CD4-positive, alpha-beta T cell treated with Interferon alpha-2 for 1 hour (primary cell): ENCODE data around the gene ZNF326.
"Not testable (repeated sequence)": the region's sequence is repeated elsewhere in the genome, so short reads cannot be mapped to it uniquely, and the experiment has no call there.

Experiments used
- DNase-seq, 2 donors: peaks; one replicate each; pipeline ENCODE4 v3.0.0-alpha.2; 2020 to 2022

Gene ZNF326

GRCh38 chr1:89998306-89998705 lies 3.4 kb downstream of the ZNF326 start:
- no peak for DNase-seq

DNA sequence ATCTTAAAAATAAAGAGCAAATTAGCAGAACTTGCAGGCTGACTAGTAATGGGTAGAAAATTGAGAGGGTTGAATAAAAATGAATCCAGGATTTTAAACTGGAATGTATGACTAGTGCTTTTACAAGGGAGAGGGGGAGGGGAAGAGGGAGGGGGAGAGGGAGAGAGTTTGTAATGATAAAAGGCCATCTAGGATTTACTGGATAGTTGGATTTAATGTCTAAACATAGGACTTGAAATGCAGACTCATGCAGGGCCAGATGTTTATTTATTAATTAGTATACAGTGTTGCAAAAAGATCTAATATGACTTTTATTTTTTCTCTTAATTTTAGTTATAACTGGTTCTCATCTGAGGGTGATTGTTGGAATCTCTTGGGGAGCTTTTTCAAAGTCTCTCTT lies 4.3 kb downstream of the ZNF326 start:
- no peak for DNase-seq

GRCh38 chr1:89999628-90000027 lies 4.7 kb downstream of the ZNF326 start:
- DNase-seq, result no peak

GRCh38 chr1:90000934-90001676 lies 6.2 kb downstream of the ZNF326 start:
- DNase-seq, result peak in 1 of 2 donors; percentile 16

- DNase-seq, result no peak
Measured at GRCh38 chr1:90007979-90008404, 13.1 kb downstream of the ZNF326 start.

DNA sequence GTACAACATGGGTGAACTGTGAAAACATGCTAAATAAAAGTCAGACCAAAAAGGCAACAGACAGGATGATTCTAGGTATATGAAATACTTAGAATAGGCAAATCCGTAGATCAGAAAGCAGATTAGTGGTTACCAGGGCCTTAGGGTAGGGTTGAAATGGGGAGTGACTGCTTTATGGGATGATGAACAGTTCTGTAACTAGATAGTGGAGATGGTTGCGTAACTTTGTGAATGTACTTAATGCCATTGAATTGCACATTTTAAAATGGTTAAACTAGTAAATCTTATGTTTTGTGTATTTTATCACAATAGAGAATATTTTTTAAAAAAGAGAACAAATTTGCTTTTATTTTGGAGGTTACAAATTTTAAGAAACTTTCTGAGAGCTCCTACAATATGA lies 17.4 kb downstream of the ZNF326 start:
- DNase-seq, result no peak

DNA sequence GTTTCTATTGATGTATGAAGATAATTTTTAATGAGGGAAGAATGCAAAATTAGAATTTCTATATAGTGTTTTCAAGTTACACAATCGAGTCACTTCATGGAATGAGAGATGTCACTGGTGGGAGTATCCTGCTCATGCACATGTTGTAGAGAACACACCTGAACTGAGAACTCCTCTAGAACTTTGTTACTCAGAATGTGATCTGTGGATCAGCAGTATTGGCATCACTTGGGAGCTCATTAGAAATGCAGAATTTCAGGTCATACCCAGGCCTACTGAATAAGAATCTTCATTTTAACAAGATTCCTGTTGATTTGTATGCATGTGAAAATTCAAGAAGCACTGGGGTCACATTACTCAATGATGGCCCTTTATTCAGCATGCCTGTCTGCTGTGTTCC lies 28.8 kb downstream of the ZNF326 start:
- no peak for DNase-seq

- no peak for DNase-seq
Measured at GRCh38 chr1:90027281-90027680, 32.4 kb downstream of the ZNF326 start.

GRCh38 chr1:90039652-90040051 lies 44.7 kb downstream of the ZNF326 start:
- no peak for DNase-seq

GRCh38 chr1:90043586-90043985 lies 48.7 kb downstream of the ZNF326 start:
- DNase-seq, result no peak

- DNase-seq, result no peak
Measured at GRCh38 chr1:90044346-90044745, 49.4 kb downstream of the ZNF326 start.

- DNase-seq, result peak in 1 of 2 donors; percentile 22
Measured at GRCh38 chr1:90045853-90046563, 51.1 kb downstream of the ZNF326 start.

- no peak for DNase-seq
Measured at GRCh38 chr1:90046635-90047034, 51.7 kb downstream of the ZNF326 start.

- DNase-seq, result no peak
Measured at GRCh38 chr1:90048043-90048442, 53.1 kb downstream of the ZNF326 start.

GRCh38 chr1:90062700-90063643 lies 68.1 kb downstream of the ZNF326 start:
- not testable (repeated sequence) for DNase-seq

- not testable (repeated sequence) for DNase-seq
Measured at GRCh38 chr1:90064109-90064508, 69.2 kb downstream of the ZNF326 start.

DNA sequence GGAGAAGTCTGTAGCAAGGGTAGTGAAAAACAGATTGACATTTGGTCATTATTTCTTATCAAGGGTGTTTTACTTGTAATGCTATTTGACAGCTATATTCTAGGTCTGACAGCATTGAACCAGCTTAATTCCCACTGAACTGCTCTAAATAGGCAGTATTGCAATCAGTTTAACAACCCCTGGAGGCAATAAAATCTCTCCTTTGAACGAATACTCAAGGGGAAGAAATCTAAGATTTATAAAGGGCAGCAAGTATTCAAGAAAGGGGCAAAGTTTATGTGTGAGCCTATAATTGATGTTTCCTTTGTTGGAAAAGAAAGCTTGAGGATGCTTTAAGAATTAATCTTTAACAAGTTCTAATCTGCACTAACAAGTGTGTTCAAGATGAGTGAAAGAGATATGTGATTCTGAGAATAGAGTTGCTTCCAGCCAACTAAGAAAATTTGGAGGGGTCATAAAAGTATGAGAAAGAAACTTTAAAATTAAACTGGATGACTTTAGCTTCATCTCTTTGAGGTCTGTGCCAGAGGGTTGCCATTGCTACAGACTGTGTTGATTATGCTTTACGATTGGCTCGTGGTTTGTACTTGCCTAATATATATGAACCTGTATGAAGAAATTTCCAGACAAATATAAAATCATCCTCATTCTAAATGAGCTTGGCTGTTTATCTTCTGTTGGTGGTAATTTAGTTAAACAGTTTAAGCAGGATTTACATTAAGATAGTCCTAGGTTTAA lies 72.5 kb downstream of the ZNF326 start:
- DNase-seq, result no peak

GRCh38 chr1:90068611-90069280 lies 73.8 kb downstream of the ZNF326 start:
- no peak for DNase-seq

DNA sequence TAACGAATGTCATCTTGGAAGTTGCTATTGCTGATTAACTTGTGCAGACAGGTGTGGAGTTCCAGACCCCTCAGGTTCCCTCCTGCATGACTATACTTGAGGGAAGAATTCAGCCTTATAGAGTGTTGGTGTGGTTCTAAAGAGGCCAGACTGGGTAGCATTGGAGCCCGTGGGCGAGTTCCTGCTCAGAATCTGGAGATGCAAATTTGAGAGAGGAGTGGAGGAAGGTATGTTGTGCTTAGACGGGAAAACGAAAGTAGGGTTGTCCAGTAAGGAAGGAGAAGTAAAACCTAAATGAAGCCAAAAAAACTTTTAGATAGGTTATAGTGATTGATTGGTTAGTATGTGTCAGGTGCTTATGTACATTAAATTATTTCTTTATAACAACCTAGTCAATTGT lies 79.2 kb downstream of the ZNF326 start:
- no peak for DNase-seq

GRCh38 chr1:90074566-90074965 lies 79.7 kb downstream of the ZNF326 start:
- no peak for DNase-seq

GRCh38 chr1:90074970-90075391 lies 80.1 kb downstream of the ZNF326 start:
- no peak for DNase-seq

- no peak for DNase-seq
Measured at GRCh38 chr1:90083995-90084394, 89.1 kb downstream of the ZNF326 start.
